NCI-H526 (cell line): ENCODE measurements around the gene RNF181.
"Not testable (repeated sequence)": the region's sequence is repeated elsewhere in the genome, so short reads cannot be mapped to it uniquely, and the experiment has no call there.

Source experiments
- DNase-seq, 2 experiments: peaks; one replicate each; lab custom pipeline; 2025; lab: John Stamatoyannopoulos, UW

Gene RNF181, protein sequence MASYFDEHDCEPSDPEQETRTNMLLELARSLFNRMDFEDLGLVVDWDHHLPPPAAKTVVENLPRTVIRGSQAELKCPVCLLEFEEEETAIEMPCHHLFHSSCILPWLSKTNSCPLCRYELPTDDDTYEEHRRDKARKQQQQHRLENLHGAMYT

GRCh38 chr2:85595301-85596025 lies at the start of gene RNF181:
Gene RNF181, plus strand, starts transcription at chr2:85595745. Its CDS starts 19 bp downstream, at chr2:85595764.
- DNase-seq = peak; percentile 94 to 97

DNA sequence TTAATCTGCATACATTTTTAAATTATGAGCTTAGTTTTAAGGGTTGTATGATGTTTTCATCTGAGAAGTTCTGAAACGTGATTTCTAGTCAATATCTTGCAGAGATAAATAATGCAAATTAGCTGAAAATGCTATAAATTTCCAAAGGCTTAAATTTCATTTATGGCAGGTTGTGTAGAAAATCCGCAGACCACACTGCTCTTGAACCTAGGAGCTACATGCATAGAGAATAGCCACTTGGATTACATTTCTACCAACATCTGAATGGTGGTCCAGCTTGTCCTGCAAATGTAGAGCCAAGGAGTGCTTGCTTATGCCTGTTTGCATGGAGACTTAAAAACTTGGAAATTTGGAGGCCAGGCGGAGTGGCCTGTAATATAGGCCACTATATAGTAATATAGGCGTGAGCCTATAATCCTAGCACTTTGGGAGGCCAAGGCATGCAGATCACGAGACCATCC lies 49.7 kb upstream of the RNF181 start:
- DNase-seq = no peak

- no peak for DNase-seq
Observed at GRCh38 chr2:85547089-85547858, 48.3 kb upstream of the RNF181 start.

GRCh38 chr2:85547859-85548607 lies 47.5 kb upstream of the RNF181 start:
- DNase-seq = no peak

- no peak for DNase-seq
Observed at GRCh38 chr2:85548608-85548900, 47.0 kb upstream of the RNF181 start.

GRCh38 chr2:85549095-85549494 lies 46.5 kb upstream of the RNF181 start:
- DNase-seq = no peak

GRCh38 chr2:85549826-85550225 lies 45.7 kb upstream of the RNF181 start:
- DNase-seq = no peak

- no peak for DNase-seq
Observed at GRCh38 chr2:85550486-85550885, 45.1 kb upstream of the RNF181 start.

GRCh38 chr2:85551698-85552678 lies 43.6 kb upstream of the RNF181 start:
- DNase-seq = peak; percentile 74 to 84

DNA sequence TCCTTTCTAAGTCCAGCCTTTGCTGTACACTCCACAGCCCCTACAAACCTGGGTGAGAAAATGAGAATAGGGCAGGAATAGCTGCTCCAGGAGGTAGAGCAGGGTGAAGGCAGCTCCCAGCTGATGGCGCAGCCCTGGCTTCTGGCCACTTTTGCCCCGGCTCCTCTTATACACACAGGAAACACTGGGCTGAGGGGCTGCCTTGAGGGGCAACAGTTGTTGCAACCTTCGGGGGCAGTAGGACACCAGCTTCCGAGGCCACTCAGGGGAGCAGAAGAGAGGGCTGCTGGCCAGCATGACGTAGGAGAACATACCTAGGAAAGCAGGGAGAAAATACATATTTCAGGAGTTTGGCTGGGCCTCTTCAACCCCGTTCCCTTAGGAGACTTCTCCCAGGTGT lies 42.4 kb upstream of the RNF181 start:
- no peak for DNase-seq

DNA sequence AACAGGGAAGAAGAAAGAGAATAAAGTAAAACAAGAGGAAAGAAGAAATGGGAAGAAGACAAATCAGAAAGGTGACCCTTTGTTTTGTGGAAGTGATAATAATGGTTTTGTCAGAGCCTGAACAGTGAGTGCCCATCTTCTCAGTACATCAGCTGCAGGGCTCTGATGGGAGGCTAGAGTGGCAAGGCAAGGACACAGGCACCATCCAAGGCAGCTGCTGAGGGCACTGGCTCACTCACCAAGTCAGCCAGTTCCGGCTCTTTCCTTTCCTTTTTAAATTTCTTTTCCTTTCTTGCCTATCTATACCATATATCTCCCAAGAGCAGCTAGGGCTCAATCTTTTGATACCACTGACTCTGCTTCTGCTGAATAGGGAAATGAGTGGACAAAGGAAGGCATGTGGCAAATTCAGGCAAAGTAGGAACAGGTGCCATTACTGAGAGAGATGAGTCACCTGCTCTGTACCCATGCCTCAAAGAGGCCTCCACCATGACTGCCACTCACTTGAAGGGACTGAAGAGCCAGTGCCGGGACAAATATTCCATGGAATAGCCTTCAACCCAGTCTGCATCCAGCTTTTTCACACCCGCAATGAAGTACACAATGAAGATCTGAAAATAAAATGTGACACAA lies 40.4 kb upstream of the RNF181 start:
- DNase-seq = no peak

DNA sequence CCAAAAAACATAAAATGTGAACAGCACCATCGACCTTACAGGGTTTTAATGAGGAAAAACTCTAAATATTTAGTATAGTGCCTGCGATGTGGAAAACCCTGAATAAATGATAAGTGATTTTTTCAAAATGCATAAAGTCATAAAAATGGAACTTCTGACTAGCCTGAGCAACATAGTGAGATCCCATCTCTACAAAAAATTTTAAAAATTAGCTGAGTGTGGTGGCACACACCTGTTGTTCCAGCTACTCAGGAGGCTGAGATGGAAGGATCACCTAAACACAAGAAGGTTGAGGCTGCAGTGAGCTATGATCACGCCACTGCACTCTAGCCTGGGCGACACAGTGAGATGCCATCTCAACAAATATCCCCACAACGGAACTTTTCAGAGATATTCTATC lies 38.4 kb upstream of the RNF181 start:
- no peak for DNase-seq

DNA sequence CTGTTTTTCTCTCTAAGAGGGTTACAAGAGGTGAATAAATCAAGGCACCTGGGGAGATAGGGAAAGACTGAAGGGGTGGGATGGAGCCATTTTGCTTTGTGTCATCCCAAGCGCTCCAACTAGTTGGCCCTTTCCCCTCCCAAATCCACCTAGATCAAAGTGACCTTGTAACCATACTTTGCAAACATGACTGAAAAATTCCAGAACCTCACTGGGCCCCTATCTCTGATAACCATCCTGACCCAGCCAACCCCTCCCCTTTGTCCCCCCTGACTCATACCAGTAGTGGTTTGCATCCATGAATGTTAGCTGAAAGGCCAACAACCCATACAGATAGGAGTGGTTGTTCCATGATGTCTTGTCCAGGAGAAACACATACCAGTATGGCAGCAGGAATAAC lies 37.4 kb upstream of the RNF181 start:
- no peak for DNase-seq

DNA sequence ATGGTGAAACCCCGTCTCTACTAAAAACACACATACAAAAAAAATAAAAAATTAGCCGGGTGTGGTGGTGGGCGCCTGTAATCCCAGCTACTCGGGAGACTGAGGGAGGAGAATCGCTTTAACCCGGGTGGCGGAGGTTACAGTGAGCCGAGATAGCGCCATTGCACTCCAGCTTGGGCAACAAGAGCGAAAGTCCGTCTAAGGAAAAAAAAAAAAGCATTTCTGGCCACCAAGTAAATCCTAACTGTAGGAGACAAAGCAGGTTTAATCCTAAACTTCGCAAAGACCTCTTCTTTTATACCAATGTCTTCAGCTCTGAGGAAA lies 35.2 kb upstream of the RNF181 start:
- not testable (repeated sequence) for DNase-seq

DNA sequence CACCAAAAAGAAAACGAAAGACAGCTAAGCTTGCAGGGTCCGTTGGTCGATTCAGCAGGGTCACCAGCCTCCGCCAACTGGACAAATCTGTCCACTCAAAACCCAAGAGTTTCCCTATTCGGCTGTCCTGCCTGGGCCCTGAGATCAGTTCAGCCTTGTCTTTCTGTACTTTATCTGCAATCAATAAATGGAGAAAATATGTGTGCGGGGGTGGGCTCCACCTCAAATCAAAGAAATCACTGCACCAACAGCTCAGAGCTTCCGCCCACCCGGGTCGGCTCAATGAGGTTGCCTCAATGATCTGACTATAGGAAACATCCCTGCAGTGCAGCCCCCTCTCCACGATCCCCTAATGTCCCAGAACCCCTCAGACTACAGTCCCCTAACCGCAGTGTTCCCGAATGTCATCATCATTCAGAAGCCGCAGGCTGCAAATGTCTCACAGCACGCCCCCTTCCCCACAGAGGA lies 34.7 kb upstream of the RNF181 start:
- DNase-seq = no peak

DNA sequence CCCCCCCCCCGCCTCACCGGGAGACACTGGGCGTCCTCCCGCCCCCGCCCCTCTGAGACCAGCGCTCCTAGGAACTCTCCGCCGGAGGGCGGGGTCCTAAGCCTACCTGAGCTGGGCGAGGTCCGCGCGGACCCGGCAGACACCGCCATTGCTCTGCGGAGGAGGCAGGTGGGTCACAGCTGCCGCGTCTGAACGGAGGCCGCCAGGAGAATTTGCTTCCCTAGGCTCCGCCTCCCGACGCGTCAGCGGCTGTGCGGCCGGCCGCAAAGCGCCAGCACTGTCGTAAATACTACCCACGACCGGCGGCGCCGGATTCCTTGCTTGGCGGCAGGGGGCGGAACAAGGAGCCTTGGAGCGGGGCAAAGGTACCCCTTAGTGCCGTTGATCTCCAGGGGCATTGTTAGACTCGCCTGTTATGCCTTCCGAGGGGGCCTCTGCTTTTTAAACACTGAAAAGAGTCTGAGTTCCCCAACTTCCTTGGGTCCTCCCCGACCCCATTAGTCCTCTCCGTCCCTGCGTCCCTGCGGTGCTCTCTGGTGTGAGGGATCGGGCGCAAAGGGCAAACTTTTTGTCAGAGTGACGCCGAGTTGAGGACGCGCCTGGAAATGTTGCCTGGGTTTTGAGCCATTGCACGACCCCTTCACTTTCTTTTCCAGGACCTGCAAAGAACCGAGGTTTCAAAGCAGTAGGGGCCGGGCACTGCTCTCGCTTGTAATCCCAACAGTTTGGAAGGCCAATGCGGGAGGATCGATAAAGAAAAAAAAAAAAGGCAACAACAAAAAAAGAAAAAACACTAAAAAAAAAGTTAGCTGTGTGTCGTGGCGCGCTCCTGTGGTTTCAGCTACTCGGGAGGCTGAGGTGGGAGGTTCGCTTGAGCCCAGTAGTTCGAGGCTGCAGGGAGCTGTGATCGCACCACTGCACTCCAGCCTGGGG lies 34.0 kb upstream of the RNF181 start, which contains the start of gene GGCX:
Gene GGCX (minus strand): TSS at position 214 of the 933 bp plus-strand sequence. CDS start 65 bp downstream, at position 149.
- DNase-seq = peak; percentile 90 to 98

GRCh38 chr2:85564144-85564563 lies 31.4 kb upstream of the RNF181 start:
- DNase-seq = no peak

- DNase-seq = no peak
Observed at GRCh38 chr2:85566265-85566664, 29.3 kb upstream of the RNF181 start.

DNA sequence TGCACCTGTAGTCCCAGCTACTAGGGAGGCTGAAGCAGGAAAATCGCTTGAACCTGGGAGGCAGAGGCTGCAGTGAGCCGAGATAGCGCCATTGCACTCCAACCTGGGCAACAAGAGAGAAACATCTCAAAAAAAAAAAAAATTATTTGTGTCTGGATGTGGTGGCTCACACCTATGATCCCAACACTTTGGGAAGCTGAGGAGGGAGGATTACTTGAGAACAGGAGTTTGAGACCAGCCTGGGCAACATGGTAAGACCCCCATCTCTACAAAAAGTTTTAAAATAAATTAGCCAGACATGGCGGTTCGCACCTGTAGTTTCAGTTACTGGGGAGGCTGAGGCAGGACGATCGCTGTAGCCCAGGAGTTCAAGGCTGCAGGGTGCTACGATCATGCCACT lies 19.8 kb upstream of the RNF181 start:
- DNase-seq = no peak

DNA sequence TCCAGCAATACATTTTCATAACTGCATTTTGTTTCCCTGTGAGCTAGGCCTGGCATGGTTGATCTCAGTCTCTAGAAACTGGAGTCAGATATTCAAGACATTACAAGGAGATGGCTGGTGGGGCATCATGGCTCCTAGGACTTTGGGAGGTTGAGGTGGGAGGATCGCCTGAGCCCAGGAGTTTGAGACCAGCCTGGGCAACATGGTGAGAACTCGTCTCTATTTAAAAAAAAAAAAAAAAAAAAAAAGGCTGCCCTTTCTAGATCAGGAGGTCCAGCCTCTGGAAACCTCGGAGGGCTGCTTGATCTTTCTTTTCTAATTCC lies 18.5 kb upstream of the RNF181 start:
- no peak for DNase-seq
